ENCODE results near the gene ATP1A1. TPM values are rescaled to one million over a fixed set of nuclear protein-coding genes. Genes with fewer than 3 reads are reported as not detected.
A peak's percentile ranks its signal among the peaks of the same experiment; 100 is the strongest.

ATP1A1 gene
- total and polyA plus RNA-seq, 9 of the 15 experiments (the other 6 are each of a cell fraction or from before 2014, with no cell fraction given) = 99.3 to 513 (median 234) TPM

GRCh38 chr1:116420417-116421200 is 47.6 kb downstream of the ATP1A1 start (continued):
- TF ChIP-seq HMG20A (CRISPR knock-in tag; conservative IDR thresholded peaks at IDR 0.05) (peak; percentile 64; the same call in 1 of the 2 replicates), GATAD2A (IDR thresholded peaks at IDR 0.05) (no peak), MAFK (IDR thresholded peaks at IDR 0.05; ENCODE audit: low read length) (no peak), ZNF41 (CRISPR knock-in tag; conservative IDR thresholded peaks at IDR 0.05) (peak; percentile 97), ELF2 (CRISPR knock-in tag; IDR thresholded peaks at IDR 0.05) (no peak), TEAD1 (CRISPR knock-in tag; IDR thresholded peaks at IDR 0.05) (peak in 1 of 2 experiments; percentile 75; a peak in 2 of 4 replicates), CTCF (IDR thresholded peaks at IDR 0.05 in 2 of 3, conservative IDR thresholded peaks at IDR 0.05 in 1 of 3; ENCODE audit: insufficient read depth in 2 of 3, low read depth in 1 of 3, low read length in 3 of 3) (no peak), ZBTB49 (CRISPR knock-in tag; IDR thresholded peaks at IDR 0.05; ENCODE audit: borderline replicate concordance) (no peak), KLF16 (IDR thresholded peaks at IDR 0.05) (peak; percentile 84), PHB (CRISPR knock-in tag; IDR thresholded peaks at IDR 0.05) (no peak), ATF1 (CRISPR knock-in tag; IDR thresholded peaks at IDR 0.05) (no peak), ATF1 (tag; IDR thresholded peaks at IDR 0.05) (peak; percentile 47), ARID1B (IDR thresholded peaks at IDR 0.05) (peak; percentile 93), COPS2 (conservative IDR thresholded peaks at IDR 0.05) (no peak), HLTF (IDR thresholded peaks at IDR 0.05) (no peak), ZNF609 (CRISPR knock-in tag; IDR thresholded peaks at IDR 0.05; ENCODE audit: borderline replicate concordance) (peak; percentile 81; the same call in 1 of the 2 replicates), SMARCE1 (IDR thresholded peaks at IDR 0.05) (peak; percentile 90), KDM1A (IDR thresholded peaks at IDR 0.05) (peak; percentile 100), ZNF395 (CRISPR knock-in tag; IDR thresholded peaks at IDR 0.05) (peak; percentile 52; the same call in 1 of the 2 replicates), ZNF134 (CRISPR knock-in tag; conservative IDR thresholded peaks at IDR 0.05) (no peak)
